ENCODE measurements around the gene NUP160. TPM values are rescaled to one million over a fixed set of nuclear protein-coding genes. Genes with fewer than 3 reads are reported as not detected.
A peak's percentile ranks its signal among the peaks of the same experiment; 100 is the strongest.
"Not testable (repeated sequence)": the region's sequence is repeated elsewhere in the genome, so short reads cannot be mapped to it uniquely, and the experiment has no call there.

The NUP160 gene
- total RNA-seq, 1 donor from 2014 or later = 34.2 TPM

DNA sequence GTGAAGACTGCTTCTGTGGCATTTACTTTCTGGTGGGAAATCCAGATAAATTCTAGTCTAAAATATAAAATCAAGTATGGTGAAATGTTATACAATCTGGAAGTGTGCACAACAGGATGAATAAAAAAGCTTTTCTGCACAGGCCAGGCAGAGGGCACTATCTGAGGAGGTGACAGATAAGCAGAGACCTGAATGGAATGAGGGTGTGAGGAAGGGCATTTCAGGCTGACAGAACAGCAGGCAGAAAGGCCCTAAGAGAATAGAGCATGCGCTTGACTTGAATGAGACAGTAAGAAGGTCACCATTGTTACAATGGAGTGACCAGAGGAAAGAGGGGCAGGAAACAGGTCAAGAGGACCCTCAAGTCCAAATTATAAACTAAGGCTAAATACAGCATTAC, 47.4 kb downstream of the NUP160 start:
- DNase-seq (ENCODE audit: low spot score) = no peak

DNA sequence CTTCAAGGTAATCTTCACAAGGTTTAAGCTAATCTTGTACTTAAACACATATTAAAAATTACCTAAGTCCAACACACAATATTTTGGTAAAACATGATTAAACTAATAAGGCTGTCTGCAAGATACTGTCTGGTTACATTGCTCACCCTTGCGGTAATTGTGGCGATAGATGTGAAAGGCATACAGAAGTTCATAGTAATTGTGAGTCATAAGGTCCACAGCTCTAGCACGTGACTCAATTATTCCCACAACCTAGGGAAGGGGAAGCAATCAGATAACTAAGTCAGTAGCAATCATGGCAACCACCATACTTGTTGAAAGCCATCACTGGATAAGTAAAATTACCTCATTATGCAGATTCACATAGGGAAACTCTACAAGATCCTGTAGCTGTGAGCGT, 50.5 kb downstream of the NUP160 start:
- no peak for DNase-seq (ENCODE audit: low spot score)

DNA sequence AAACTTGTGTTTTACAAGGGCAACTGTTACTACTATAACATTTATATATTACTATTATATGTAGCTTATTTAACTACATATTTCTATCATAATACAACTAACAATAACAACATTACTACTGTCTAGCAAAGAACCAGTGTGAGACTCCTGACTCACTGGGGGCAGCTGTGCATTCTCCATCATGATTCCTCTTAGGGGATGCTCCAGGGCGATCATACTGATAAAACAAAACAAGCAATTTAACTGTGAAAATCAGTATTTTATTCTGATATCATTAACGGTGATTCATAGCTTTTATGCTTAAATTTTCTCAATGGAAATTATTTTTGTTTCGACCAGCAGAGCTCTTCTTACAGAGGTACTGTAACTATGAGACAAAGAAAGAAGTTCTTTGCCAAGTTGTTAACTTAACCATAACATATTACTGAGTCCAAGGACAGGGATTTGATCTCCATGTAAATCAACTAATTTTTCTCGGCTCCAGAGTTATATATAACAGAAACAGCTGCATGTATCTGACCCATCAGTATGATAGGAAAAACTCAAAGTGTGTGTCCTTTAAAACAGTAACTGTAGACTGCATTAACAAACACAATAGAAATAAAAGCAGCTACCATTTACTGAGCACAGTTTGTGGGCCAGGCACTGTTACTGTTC, 56.2 kb downstream of the NUP160 start:
- DNase-seq (ENCODE audit: low spot score) = no peak

DNA sequence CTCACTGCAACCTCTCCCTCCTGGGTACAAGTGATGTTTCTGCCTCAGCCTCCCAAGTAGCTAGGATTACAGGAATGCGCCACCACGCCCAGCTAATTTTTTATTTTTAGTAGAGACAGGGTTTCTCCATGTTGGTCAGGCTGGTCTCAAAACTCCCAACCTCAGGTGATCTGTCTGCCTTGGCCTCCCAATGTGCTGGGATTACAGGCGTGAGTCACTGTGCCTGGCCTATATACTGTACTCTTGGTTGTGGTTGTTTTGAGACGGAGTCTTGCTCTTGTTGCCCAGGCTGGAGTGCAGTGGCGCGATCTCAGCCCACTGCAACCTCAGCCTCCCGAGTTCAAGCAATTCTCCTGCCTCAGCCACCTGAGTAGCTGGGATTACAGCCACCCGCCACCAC, 58.1 kb downstream of the NUP160 start:
- DNase-seq (ENCODE audit: low spot score) = not testable (repeated sequence)

DNA sequence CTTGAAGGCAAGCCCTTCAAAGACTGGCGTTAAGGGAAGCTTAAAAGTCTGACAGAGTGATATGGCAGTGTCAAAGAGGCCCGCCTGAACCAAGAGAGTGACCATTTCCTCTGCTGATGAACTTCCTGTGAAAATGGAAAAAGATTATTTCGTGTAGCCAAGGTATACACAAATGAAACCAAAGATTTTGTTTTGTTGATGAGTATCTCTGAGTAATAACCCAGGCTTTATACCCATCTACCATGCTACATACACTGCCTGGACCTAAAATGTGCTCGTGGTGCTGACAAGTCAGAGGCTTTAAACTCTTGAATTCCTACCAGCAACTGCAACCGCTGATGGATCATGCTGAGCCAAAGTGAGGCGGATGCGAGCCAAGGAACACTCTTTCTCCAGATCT, 60.0 kb downstream of the NUP160 start:
- DNase-seq (ENCODE audit: low spot score) = no peak

DNA sequence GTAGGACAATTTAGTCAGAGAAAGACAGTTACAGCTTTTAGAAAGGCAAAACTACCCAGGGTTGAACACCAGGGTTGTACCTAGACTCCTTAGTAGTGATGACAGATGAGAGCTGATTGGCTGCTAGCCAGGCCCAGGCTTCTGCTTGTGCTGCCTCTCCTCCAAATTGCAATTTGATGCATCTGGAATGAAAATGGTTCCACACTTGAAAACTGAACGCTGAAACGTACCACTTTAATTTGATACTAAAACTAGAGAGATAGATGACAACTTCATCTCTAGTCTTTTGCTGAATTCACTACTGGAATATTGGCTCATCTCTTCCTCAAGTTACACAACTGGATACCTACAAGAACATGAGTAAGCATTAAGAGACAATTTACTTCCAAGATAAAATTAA, 61.8 kb downstream of the NUP160 start:
- no peak for DNase-seq (ENCODE audit: low spot score)

DNA sequence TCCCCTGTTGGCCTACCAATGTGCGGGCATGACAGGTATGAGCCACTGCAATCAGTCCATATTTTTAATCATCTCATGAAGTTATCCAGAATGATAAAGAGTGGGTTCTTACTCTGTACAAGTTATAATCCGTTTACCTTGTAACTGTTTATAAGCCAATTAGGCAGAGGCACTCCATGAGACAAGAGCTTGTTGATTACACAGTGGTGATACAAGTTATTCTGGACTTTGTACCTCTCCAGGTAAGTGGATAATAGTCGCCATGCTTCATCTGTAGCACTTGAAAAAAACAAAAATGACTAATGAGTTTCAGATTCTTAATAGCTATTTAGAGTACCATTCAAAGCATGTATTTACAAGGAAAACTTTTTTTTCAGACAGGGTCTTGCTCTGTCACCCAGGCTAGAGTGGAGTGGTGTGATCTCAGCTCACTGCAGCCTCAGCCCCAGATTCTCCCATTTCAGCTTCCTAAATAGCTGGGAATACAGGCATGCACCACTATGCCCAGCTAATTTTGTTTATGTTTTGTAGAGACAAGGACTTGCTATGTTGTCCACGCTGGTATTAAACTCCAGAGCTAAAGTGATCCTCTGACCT, 63.3 kb downstream of the NUP160 start:
- no peak for DNase-seq (ENCODE audit: low spot score)

DNA sequence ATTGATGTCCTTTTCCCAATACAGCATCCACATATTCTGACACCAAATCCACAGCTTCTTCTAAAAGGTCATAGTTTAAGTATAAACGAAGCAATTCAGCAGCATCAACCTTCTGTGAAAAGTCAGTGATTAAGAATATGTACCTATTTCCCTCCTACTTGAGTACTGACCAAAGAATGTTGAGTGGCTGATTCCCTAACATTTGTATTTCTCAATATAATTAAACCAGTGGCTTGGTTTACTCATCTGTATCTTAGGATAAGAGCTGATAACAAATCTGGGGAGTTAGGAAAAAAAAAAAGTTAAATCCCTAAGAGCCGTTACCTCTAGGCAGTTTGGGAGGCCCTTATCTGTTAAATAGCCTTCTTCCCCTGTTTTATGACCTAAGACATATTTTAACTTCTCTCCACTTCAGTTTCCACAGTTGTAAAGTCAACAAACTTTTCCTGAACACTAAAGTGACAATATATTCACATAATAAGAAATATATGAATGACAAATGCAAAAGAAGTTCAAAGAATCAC, 65.0 kb downstream of the NUP160 start:
- no peak for DNase-seq (ENCODE audit: low spot score)

DNA sequence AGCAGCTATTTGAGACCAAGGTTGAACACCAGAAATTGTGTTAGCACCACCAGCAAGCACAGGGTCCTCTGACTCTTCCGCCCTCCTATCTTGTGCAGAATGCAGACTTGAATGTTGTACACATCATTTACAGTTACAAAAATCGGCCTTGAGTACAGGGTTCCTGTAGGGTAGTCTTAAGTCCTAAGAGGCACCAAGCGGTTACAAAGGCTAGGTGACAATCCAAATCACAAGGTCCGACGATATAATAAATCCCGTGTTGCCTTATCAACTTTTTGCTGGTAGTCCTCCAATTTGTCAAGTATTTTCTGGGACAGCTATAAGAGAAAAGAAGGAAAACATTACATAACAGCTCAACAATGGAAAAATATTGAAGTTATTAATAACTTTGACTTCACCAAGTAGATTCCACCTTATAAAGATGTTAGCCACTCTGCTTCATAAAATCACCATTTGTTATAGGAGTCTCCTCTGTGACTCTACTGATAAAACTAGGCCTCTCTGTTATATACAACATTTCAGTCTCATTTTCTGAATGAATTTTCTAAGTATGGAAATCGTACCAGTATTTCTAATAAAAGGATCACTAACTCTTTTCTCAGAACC, 69.2 kb downstream of the NUP160 start:
- no peak for DNase-seq (ENCODE audit: low spot score)

DNA sequence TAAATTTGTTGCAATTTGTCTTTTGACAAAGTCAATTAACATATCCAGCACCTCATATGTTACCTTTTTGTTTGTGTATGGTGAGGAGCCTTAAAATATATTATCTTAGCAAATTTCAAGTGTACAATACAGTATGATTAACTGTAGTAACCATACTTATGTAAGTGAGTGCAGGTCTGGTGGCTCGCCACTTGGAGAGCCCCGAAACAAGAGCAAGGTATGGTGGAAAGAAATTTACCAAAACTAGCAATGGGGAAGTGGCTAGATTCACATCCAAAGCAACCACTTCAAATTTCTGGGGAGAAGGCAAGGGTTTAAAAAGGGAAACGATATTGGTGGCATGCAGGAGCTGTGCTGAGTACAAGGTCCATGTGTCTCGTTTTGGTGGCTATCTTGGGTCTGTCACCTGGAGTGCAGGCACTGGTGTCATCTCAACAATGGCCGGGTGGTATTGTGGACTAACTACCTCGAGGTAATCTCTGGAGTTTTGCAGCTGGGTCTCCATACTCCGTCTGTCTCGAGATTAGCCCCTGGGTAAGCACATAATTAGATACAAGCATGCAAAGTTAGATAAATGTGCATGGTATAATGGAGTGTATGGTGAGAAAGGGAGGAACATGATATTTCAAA, 72.8 kb downstream of the NUP160 start:
- no peak for DNase-seq (ENCODE audit: low spot score)

DNA sequence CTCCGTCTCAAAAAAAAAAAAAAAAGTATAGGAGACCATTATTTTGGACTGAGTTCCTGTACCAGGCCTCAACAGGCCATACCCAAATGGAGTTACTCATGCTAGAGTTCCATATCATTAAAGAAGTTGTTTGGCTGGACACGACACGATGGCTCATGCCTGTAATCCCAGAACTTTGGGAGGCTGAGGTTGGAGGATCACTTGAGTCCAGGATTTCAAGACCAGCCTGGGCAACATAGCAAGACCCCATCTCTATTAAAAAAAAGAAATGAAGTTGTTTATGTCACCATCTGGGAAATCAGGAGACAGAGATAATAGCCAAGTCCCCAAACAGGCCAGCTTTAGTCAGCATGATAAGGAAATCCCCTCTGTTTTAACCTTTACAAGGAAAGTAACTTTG, 74.3 kb downstream of the NUP160 start:
- DNase-seq (ENCODE audit: low spot score) = no peak

DNA sequence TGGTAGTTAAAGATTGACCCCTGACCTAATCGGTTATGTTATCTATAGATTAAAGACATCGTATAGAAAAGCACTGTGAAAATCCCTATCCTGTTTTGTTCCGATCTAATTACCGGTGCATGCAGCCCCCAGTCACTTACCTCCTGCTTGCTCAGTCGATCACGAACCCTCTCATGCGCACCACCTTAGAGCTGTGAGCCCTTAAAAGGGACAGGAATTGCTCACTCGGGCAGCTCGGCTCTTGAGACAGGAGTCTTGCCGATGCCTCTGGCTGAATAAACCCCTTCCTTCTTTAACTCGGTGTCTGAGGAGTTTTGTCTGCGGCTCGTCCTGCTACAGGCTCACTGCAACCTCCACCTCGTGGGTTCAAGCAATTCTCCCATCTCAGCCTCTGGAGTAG, 78.6 kb downstream of the NUP160 start:
- DNase-seq (ENCODE audit: low spot score) = not testable (repeated sequence)

DNA sequence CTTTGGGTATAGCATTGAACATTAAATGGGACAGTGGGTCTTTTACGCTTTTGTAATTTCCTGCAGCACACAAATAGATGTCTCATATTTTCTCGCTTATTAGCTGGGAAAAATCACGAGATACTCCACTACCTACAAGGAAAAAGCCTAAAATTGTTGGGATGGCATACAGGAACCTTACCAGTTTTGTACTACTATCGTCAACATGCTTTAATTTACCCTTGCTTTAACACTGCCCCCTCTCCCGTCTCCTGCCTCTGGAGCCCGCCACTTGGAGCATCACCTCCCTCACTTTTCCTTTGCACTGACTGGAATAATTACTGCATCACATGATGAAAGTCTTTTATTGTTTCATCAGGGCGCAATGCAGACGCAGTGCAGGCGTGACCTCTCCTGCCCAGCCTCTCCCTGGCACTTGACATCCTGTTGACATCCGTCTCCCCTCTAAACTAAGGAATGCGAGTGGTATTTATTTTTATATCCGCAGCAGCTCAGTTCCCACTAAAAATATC, 80.0 kb downstream of the NUP160 start:
- DNase-seq (ENCODE audit: low spot score) = no peak

DNA sequence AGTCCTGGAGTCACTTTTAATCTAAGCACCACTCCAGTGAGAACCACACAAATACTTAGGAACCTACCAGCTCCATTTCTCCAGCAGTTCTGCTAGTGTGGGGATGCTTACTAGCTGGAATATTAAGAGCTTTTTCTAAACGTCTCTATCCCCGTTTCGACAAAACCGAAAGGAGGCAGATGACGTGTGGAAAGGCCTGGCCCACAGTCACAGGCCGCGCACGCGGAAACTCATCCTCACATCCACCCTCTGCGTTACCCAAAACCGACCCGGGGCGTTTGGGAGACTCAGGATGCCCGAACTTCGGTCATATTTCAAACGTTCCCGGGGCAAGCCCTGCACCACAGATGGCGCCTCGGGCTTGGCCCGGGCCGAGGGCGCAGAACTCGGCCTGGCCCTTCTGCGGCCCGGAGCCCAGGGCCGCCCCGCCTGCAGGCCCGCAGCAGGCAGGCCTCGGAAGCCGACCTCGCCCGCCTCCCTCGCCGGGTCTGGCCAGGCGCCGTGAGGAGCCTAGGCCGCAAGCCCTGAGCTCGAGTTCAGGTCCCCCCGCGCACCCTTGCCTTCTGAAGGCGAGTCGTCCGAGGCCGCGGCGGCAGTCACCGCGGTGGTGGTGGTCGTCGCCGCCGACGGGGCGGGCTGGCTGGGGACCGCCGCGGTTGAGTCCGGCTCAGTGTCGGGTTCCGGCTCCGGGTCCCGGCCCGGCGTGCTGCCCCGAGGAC, 81.5 kb downstream of the NUP160 start:
- DNase-seq (ENCODE audit: low spot score) = peak; percentile 93

DNA sequence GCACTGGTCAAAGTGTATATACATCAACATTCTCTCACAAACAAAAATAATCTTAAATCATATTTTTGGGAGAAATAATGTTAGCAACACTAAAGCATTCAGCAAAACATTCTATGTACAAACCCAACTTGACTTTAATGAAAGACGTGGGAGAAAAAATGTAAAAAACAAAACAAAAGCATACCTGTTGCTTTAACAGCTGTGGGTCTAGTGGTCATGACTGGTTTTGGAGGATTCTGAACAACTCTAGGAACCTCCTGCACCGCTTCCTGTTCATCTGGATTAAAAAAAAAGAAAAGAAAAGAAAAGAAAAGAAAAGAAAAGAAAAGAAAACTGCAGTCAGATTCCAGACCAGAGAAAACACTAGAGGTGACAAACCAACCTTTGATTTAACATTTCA, 83.1 kb downstream of the NUP160 start:
- no peak for DNase-seq (ENCODE audit: low spot score)

DNA sequence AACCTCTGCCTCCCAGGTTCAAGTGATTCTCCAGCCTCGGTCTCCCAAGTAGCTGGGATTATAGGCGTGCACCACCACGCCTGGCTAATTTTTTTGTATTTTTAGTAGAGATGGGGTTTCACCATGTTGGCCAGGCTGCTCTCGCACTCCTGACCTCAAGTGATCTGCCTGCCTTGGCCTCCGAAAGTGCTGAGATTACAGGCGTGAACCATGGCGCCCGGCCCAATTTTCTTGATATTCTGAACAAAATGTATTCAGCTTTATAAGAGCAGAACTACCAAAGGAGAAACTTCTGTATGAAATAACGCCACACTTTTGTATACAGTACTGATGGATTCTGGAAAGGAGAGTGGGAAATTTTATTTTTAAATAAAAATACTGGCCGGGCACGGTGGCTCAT, 88.9 kb downstream of the NUP160 start:
- not testable (repeated sequence) for DNase-seq (ENCODE audit: low spot score)

DNA sequence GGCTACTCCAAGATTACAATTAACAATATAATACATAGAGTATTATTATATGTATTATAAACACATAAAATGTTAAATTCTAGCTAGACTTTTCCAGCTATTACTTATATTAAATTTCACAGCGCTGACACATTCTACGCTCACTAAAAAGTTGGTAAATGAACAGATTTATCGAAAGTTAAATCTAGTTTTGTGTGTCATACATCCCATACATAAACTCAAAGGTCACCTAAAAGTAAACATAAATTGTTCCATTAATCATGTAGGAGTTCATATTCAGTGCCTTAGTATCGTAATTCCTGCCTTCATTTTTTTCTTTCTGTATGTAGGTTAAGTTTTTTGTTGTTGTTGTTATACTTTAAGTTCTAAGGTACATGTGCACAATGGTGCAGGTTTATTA, 91.9 kb downstream of the NUP160 start:
- DNase-seq (ENCODE audit: low spot score) = no peak

DNA sequence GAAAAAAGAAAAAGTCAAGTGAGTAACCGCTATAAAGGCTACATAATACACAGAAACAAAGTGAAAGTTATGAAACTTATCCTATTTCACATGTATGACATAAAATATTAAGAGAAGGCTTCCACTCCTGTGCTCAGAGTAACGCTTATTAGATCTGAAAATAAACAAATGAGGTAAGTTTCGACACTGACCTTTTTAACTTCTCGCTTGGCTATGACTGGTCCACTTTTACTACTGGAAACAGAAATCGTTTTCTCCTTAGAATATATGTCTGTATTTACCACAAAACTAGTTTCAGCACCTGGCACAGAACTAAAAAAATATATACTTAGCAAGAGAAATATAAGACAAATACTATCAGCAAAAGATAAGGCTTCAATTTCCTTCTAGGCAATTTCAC, 97.4 kb downstream of the NUP160 start:
- DNase-seq (ENCODE audit: low spot score) = no peak

DNA sequence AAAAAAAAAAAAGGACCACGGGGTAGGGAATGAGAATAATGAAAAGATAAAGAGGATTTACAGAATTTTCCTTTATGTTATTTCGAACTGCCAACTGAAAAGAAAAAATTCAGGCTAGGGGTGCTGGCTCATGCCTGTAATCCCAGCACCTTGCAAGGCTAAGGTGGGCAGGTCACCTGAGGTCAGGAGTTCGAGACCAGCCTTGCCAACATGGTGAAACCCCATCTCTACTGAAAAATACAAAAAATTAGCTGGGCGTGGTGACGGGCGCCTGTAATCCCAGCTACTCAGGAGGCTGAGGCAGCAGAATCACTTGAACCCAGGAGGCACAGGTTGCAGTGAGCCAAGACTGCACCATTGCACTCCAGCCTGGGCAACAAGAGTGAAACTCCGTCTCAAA, 105.7 kb downstream of the NUP160 start:
- DNase-seq (ENCODE audit: low spot score) = not testable (repeated sequence)

DNA sequence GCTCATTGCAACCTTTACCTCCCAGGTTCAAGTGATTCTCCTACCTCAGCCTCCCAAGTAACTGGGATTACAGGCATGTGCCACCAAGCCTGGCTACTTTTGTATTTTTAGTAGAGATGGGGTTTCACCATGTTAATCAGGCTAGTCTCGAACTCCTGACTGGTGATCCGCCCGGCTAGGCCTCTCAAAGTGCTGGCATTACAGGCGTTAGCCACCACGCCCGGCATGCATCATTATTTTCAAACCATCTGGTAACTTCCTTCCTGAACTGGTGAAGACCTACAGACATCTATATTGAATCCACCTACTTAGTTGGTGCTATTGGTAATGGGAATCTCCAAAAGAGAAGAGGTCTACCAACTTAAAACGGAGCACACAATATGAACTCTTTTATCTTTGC, 110.3 kb downstream of the NUP160 start:
- not testable (repeated sequence) for DNase-seq (ENCODE audit: low spot score)

DNA sequence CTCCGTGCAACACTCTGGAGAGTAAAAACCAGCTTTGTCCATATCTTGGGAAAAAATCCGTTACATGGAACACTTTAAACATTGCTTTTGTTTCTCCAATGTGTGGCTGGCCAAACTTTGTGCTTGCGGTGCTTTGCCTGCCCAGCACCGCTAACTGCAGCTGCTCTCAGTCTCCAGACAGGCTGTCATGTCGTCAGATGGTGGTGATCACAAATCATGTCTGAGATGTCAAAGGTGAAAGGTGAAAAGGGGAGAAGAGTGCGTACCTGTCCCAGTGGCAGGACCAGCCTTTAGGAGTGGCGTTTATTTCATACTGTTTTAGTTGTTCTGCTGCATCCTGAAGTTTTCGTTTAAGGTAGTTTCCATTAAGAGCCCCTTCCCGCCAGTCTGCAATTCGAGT, 115.9 kb downstream of the NUP160 start:
- DNase-seq (ENCODE audit: low spot score) = no peak
